Measurements from ENCODE around the gene TSPAN4. TPM values are rescaled to one million over a fixed set of nuclear protein-coding genes. Genes with fewer than 3 reads are reported as not detected.

The TSPAN4 gene
- total RNA-seq, 2 experiments from 2014 or later: 5.2 to 6.0 TPM

DNA sequence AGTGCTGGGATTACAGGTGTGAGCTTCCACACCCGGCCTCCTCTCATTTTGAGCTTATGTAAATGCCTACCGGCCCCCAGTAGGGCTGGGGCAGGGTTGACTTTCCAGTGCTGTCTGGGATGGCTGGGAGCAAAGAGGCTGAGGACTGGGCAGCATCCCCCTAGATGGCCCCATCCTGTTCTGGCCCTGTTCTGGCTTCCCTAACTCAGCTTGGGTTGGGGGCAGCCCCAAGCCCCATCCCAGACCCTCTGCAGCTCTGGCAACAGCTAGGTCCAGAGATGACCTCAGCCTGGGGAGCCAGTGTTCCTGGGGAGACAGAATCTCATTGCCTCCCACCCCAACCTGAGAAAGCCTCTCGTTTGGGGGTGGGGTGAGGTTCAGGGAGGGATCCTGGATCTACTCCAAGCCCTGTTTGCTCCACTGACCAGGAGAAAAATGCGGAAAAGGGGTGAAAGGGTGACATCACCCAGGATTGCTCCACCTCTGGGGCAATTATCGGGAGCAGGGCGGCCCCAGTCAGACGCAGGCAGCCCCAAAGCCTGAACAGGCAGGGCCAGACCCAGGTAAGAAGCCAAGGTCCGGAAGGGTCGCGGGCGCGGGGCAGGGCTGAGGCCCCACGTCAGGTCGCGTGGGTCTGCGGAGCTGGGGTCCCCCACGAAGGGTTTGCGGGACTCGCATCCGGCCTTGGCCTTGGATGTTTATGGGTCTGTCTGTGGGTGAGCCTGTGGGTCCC, 24.1 kb upstream of the TSPAN4 start, which contains the start of gene PNPLA2:
PNPLA2 (plus strand) TSS at position 519 of the 733 bp plus-strand sequence. CDS start 805 bp downstream, outside the sequence.
- no peak for ATAC-seq
- H3K9me3 Mint-ChIP-seq (ENCODE audit: low read depth): no peaks in the 10 kb centered on the region
- intact Hi-C loops (cut with DNase I, micrococcal nuclease): loop anchor here in 1 of 2 experiments (1.0 kb wide), 4 partner anchors 9 to 92 kb away; partner anchors contain the start of genes CHID1, POLR2L, RPLP2 and TSPAN4

DNA sequence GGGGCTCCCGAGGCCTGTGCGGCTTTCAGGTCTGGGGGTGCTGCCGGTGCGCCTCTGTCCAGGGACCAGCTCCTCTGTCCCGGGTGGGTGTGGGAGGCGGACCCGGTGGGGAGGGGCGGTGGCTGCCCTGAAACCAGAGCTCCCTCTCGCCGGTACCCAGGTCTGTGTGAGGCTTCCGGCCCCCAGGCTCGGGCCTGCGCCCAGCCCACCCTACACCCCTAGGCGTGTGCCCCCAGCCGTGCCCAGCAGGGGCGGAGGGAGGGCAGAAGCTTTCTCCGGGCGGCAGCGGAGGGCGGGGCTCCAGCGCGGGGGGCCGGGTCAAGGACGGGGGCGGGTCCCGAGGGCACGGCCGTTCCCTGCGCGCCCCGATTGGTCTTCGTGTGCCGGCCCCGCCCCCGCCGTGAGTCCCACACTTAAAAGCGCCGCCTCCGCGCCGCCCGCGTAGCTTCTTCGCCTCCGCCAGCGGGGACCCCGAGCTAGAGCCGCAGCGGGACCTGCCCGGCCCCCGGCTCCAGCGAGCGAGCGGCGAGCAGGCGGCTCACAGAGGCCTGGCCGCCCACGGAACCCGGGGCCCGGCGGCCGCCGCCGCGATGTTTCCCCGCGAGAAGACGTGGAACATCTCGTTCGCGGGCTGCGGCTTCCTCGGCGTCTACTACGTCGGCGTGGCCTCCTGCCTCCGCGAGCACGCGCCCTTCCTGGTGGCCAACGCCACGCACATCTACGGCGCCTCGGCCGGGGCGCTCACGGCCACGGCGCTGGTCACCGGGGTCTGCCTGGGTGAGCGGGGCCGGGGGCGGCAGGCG, 23.3 kb upstream of the TSPAN4 start:
- CTCF ChIA-PET: interaction anchor here (0.7 to 1.5 kb wide), 4 partner anchors 10 to 124 kb away, joined by 3 read pairs; partner anchors contain the start of genes RPLP2 and TMEM80
- ATAC-seq: peak; percentile 82

More for the DNA sequence above, 24.1 kb upstream of the TSPAN4 start, which contains the start of gene PNPLA2:
- ChIA-PET POLR2A (interaction anchor here (0.6 to 2.7 kb wide), 6 partner anchors 9 to 287 kb away, joined by 3 to 24 read pairs (median 6); partner anchors contain the start of genes CD151, CRACR2B and RPLP2), CTCF (interaction anchor here (1.0 to 1.5 kb wide), 2 partner anchors 9 to 30 kb away, joined by 3 read pairs; partner anchors contain the start of gene RPLP2)
- H3K36me3 Mint-ChIP-seq (ENCODE audit: low read depth): peaks cover 6% of the 10 kb centered on the region
- no peak for DNase-seq
- H3K27me3 Mint-ChIP-seq: no peaks in the 10 kb centered on the region
- H3K27ac Mint-ChIP-seq: no peak within 1 kb of the TSS
- H3K4me1 Mint-ChIP-seq: peaks cover 11% of the 10 kb centered on the region
- H3K4me3 Mint-ChIP-seq: peak within 1 kb of the TSS; percentile 72

GRCh38 chr11:819943-820649, 22.6 kb upstream of the TSPAN4 start:
- no peak overlapping the region for H3K27ac Mint-ChIP-seq
- ChIA-PET CTCF (interaction anchor here (0.7 to 1.5 kb wide), 3 partner anchors 11 to 28 kb away, joined by 3 read pairs; partner anchors contain the start of gene RPLP2), POLR2A (interaction anchor here (0.6 to 2.7 kb wide), 7 partner anchors 8 to 312 kb away, joined by 3 to 24 read pairs (median 4); partner anchors contain the start of genes CD151, CRACR2B, RPLP2 and TSPAN4)
- DNase-seq (peak; percentile 95), ATAC-seq (peak; percentile 74)
- H3K9me3 Mint-ChIP-seq (ENCODE audit: low read depth): no peaks in the 10 kb centered on the region
- peaks cover 11% of the 10 kb centered on the region for H3K4me1 Mint-ChIP-seq
- no peaks in the 10 kb centered on the region for H3K27me3 Mint-ChIP-seq
- peaks cover 9% of the 10 kb centered on the region for H3K36me3 Mint-ChIP-seq (ENCODE audit: low read depth)
- intact Hi-C loops (cut with DNase I, micrococcal nuclease): loop anchor here (1.0 kb wide), 7 partner anchors 10 to 314 kb away; partner anchors contain the start of genes RPLP2 (in 2 of the 2), CHID1 (in 1 of the 2), GATD1 (in 1 of the 2) and POLR2L (in 1 of the 2)
- peak overlapping the region; percentile 72 for H3K4me3 Mint-ChIP-seq

More for the DNA sequence above, 23.3 kb upstream of the TSPAN4 start:
- Mint-ChIP-seq H3K4me1 (peaks cover 11% of the 10 kb centered on the region), H3K36me3 (ENCODE audit: low read depth) (peaks cover 4% of the 10 kb centered on the region), H3K27me3 (no peaks in the 10 kb centered on the region), H3K9me3 (ENCODE audit: low read depth) (no peaks in the 10 kb centered on the region), H3K27ac (no peak overlapping the region), H3K4me3 (peak overlapping the region; percentile 72)
- DNase-seq: peak; percentile 95
- intact Hi-C loops (cut with DNase I, micrococcal nuclease): loop anchor here in 1 of 2 experiments (1.0 kb wide), 4 partner anchors 10 to 91 kb away; partner anchors contain the start of genes CHID1, POLR2L, RPLP2 and TSPAN4
- POLR2A ChIA-PET: interaction anchor here (0.6 to 2.7 kb wide), 8 partner anchors 8 to 288 kb away, joined by 3 to 24 read pairs (median 4); partner anchors contain the start of genes CD151, CRACR2B, RPLP2 and TSPAN4

DNA sequence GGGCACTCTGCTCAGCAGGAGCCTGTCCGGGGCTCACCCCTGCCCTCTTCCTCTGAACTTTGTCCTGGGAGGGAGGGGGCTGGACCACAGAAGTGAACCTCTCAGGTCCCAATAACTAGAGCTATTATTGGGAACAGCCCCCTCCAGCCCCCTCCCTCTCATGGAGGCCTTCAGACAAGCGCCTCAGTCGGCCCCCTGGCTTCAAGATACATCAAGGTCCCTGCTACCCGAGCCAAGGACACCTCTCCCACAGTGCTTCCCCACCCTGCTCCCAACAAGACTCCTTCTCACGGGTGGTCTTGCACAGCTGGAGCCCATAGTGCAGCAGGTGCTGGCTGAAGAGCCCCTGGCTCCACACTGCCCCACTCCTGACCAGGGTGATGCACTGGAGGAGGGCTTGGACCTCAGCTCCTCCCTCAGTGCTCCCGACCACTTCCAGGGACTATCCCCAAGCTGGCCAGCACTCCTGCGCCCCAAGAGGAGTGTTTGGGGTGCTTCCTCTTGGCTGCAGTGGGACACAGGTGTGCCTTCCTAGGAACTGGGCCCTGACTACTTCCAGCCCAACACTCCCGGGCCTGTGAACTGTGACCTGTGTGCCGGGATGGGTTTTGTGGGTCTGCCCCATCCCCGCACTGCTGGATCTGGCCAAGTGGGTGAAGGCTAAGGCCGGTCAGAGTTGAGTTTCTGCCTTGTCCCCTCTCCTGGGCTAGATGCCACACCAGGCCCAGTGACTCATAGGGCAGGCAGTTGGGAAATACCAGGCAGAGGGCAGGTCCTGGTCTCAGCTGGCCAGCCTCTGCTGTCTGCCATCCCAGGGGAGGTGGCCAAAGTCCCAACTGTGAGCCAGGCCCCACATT, 21.8 kb upstream of the TSPAN4 start:
- Mint-ChIP-seq H3K4me1 (peaks cover 11% of the 10 kb centered on the region), H3K9me3 (ENCODE audit: low read depth) (no peaks in the 10 kb centered on the region), H3K4me3 (peak overlapping the region; percentile 72), H3K27me3 (no peaks in the 10 kb centered on the region), H3K36me3 (ENCODE audit: low read depth) (peaks cover 10% of the 10 kb centered on the region), H3K27ac (no peak overlapping the region)
- ChIA-PET CTCF (interaction anchor here (1.1 kb wide), 1 partner anchor 12 kb away, joined by 3 read pairs; the partner anchor contains the start of gene RPLP2), POLR2A (interaction anchor here (0.6 to 2.7 kb wide), 5 partner anchors 9 to 313 kb away, joined by 3 to 24 read pairs (median 4); partner anchors contain the start of genes CD151, RPLP2 and TSPAN4)
- no peak for DNase-seq
- ATAC-seq: no peak
- intact Hi-C loops (cut with DNase I, micrococcal nuclease): loop anchor here (1.0 kb wide), 4 partner anchors 9 to 315 kb away; partner anchors contain the start of genes GATD1 (in 1 of the 2) and RPLP2 (in 1 of the 2)

DNA sequence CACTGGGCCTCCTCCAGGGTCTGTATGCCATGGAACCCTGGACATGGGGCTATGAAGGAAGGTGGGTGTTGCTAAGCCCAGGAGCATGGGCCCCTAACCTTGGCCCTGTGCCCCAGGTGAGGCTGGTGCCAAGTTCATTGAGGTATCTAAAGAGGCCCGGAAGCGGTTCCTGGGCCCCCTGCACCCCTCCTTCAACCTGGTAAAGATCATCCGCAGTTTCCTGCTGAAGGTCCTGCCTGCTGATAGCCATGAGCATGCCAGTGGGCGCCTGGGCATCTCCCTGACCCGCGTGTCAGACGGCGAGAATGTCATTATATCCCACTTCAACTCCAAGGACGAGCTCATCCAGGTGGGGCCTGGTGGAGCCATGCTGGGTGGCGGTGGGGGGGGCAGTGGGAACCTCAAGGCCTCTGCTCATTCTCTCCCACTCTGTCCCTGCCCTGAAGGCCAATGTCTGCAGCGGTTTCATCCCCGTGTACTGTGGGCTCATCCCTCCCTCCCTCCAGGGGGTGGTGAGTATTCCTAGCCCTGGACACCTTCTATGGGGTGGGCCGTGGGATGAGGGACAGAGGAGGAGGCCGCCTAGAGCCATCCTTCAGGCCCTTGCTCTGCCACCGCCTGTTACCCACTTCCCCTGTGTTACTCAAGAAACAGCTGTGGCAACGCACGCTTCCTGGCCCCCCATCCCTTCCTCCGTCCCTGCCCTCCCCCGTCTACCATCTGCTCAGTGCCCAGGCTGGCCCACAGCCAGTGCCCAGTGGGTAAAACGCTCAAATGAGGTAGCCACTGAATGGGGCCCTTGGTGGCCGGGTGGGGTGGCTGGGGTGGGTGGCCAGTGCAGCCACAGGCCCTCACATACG, 20.9 kb upstream of the TSPAN4 start:
- CTCF ChIA-PET: no interaction called here
- peaks cover 2% of the 10 kb centered on the region for H3K27me3 Mint-ChIP-seq
- H3K4me1 Mint-ChIP-seq: peaks cover 16% of the 10 kb centered on the region
- intact Hi-C loops (cut with DNase I, micrococcal nuclease): no loop called here
- POLR2A ChIA-PET: interaction anchor here (0.7 kb wide), 1 partner anchor 8 kb away, joined by 3 read pairs; no protein-coding TSS in a partner anchor
- H3K4me3 Mint-ChIP-seq: no peak overlapping the region
- DNase-seq (no peak), ATAC-seq (no peak)
- peaks cover 10% of the 10 kb centered on the region for H3K36me3 Mint-ChIP-seq (ENCODE audit: low read depth)
- H3K9me3 Mint-ChIP-seq (ENCODE audit: low read depth): no peaks in the 10 kb centered on the region
- no peak overlapping the region for H3K27ac Mint-ChIP-seq

DNA sequence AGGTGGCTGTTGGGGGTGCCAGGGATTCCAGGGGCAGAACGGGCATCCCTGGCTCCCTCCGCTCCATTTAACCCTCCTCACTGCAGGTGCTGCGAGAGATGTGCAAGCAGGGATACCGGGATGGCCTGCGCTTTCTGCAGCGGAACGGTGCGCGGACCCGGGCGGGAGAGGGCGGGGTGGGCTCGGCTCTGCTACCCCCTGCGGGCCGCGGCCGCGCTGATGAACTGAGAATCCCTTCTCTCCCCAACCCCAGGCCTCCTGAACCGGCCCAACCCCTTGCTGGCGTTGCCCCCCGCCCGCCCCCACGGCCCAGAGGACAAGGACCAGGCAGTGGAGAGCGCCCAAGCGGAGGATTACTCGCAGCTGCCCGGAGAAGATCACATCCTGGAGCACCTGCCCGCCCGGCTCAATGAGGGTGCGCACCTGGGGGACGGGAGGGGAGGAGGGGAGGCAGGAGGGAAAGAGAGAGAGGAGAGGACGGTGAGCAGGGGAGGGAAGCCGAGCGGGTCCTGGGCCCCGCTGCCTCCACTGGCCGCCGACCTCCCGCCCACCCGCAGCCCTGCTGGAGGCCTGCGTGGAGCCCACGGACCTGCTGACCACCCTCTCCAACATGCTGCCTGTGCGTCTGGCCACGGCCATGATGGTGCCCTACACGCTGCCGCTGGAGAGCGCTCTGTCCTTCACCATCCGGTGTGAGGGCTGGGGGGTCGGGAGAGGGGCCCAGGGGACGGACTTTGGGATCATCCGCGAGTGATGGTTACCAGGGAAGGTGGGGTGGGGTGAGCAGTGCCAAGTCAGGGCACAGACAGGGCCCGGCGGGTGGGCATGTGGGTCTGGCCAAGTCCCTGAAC, 19.0 kb upstream of the TSPAN4 start:
- no peak overlapping the region for H3K27ac Mint-ChIP-seq
- intact Hi-C loops (cut with DNase I, micrococcal nuclease): no loop called here
- H3K4me3 Mint-ChIP-seq: no peak overlapping the region
- ChIA-PET POLR2A (no interaction called here), CTCF (interaction anchor here (0.7 kb wide), 1 partner anchor 80 kb away, joined by 3 read pairs; no protein-coding TSS in a partner anchor)
- DNase-seq (no peak), ATAC-seq (no peak)
- H3K36me3 Mint-ChIP-seq (ENCODE audit: low read depth): peaks cover 10% of the 10 kb centered on the region
- no peaks in the 10 kb centered on the region for H3K9me3 Mint-ChIP-seq (ENCODE audit: low read depth)
- peaks cover 22% of the 10 kb centered on the region for H3K4me1 Mint-ChIP-seq
- peaks cover 13% of the 10 kb centered on the region for H3K27me3 Mint-ChIP-seq

GRCh38 chr11:824292-824880, 18.3 kb upstream of the TSPAN4 start:
- Mint-ChIP-seq H3K36me3 (ENCODE audit: low read depth) (peaks cover 10% of the 10 kb centered on the region), H3K27me3 (peaks cover 19% of the 10 kb centered on the region), H3K4me3 (no peak overlapping the region), H3K27ac (no peak overlapping the region), H3K4me1 (peaks cover 26% of the 10 kb centered on the region), H3K9me3 (ENCODE audit: low read depth) (no peaks in the 10 kb centered on the region)
- intact Hi-C loops (cut with DNase I, micrococcal nuclease): no loop called here
- POLR2A ChIA-PET: no interaction called here
- CTCF ChIA-PET: interaction anchor here (0.7 kb wide), 1 partner anchor 81 kb away, joined by 3 read pairs; no protein-coding TSS in a partner anchor
- DNase-seq (no peak), ATAC-seq (no peak)

DNA sequence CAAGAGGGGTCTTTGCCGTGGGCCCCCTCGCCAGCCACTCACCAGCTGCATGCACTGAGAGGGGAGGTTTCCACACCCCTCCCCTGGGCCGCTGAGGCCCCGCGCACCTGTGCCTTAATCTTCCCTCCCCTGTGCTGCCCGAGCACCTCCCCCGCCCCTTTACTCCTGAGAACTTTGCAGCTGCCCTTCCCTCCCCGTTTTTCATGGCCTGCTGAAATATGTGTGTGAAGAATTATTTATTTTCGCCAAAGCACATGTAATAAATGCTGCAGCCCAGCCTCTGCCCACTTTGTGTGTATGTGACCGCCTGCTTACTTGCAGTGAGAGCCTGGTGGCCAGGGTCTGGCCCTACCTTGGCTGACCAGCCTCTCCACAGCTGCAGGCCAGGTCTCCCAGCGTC, 17.7 kb upstream of the TSPAN4 start:
- Mint-ChIP-seq H3K27me3 (peaks cover 22% of the 10 kb centered on the region), H3K4me3 (no peak overlapping the region), H3K4me1 (peaks cover 28% of the 10 kb centered on the region), H3K9me3 (ENCODE audit: low read depth) (no peaks in the 10 kb centered on the region), H3K36me3 (ENCODE audit: low read depth) (peaks cover 10% of the 10 kb centered on the region), H3K27ac (no peak overlapping the region)
- ChIA-PET POLR2A (no interaction called here), CTCF (interaction anchor here (0.9 kb wide), 1 partner anchor 18 kb away, joined by 3 read pairs; the partner anchor contains the start of gene TSPAN4)
- DNase-seq: no peak
- no peak for ATAC-seq
- intact Hi-C loops (cut with DNase I, micrococcal nuclease): no loop called here
